A673 (cell line): ENCODE data around the gene GORASP1.

Source experiments
- CTCF ChIP-seq: fragments of 300-800, 200-600 bp; sonication (generic); conservative IDR thresholded peaks from 2 replicates; pipeline ENCODE4 v1.5.1; 2017; ENCODE audit warnings: low read depth, mild to moderate bottlenecking, antibody characterized with exemption, low read length, moderate library complexity, mixed read lengths
- EZH2 ChIP-seq: fragments of 200-600 bp; sonication (generic); IDR thresholded peaks from 2 replicates; pipeline ENCODE4 v1.6.1; 2017; ENCODE audit warnings: borderline replicate concordance, low read depth, mild to moderate bottlenecking, mixed read lengths, antibody characterized with exemption, low read length; ENCODE audit not compliant: poor library complexity, severe bottlenecking

- TF ChIP-seq CTCF = no peak
- TF ChIP-seq EZH2 = no peak
Observed at GRCh38 chr3:39067286-39067685, 40.1 kb downstream of the GORASP1 start.
